Neural cell (in vitro differentiated cells): Measurements from ENCODE around the gene RUBCN. TPM values are rescaled to one million over a fixed set of nuclear protein-coding genes. Genes with fewer than 3 reads are reported as not detected.

Experiments
- H2AFZ ChIP-seq: fragments of 200-600, 300-800 bp; sonication (generic), shearing (Covaris generic); 2 replicates; pipeline ENCODE4 v1.6.0; 2014; ENCODE audit warnings: low read depth, mild to moderate bottlenecking, antibody characterized with exemption, low read length, moderate library complexity
- H3F3A ChIP-seq: fragments of 200-600 bp; shearing (Covaris generic); 2 replicates; pipeline ENCODE4 v1.6.1; 2016; ENCODE audit warnings: mild to moderate bottlenecking, moderate library complexity, mixed read lengths, antibody characterized with exemption, low read length; ENCODE audit not compliant: insufficient read depth, poor library complexity, severe bottlenecking
- H3K27ac ChIP-seq: fragments of 200-600, 300-800 bp; sonication (generic), shearing (Covaris generic); 2 replicates; pipeline ENCODE4 v1.5.1; 2014; ENCODE audit warnings: mild to moderate bottlenecking, low read length, moderate library complexity
- H3K27me3 ChIP-seq: fragments of 300-800, 200-600 bp; sonication (generic), shearing (Covaris generic); 2 replicates; pipeline ENCODE4 v1.6.0; 2014; ENCODE audit warnings: mild to moderate bottlenecking, low read depth, low read length, moderate library complexity; ENCODE audit not compliant: insufficient read depth
- H3K36me3 ChIP-seq: fragments of 300-800, 200-600 bp; sonication (generic), shearing (Covaris generic); 2 replicates; pipeline ENCODE4 v1.5.1; 2014; ENCODE audit warnings: mild to moderate bottlenecking, antibody characterized with exemption, low read length, moderate library complexity; ENCODE audit not compliant: insufficient read depth
- H3K4me2 ChIP-seq: fragments of 300-800, 200-600 bp; sonication (generic), shearing (Covaris generic); 2 replicates; pipeline ENCODE4 v1.6.0; 2014; ENCODE audit warnings: mild to moderate bottlenecking, low read length
- H3K4me3 ChIP-seq: fragments of 300-800, 200-600 bp; sonication (generic), shearing (Covaris generic); 2 replicates; pipeline ENCODE4 v1.5.1; 2014; ENCODE audit warnings: mild to moderate bottlenecking, low read length, moderate library complexity
- H3K79me2 ChIP-seq: fragments of 200-600 bp; shearing (Covaris generic); replicated peaks from 2 replicates; pipeline ENCODE4 v1.6.0; 2014; ENCODE audit warnings: mild to moderate bottlenecking, low read length, moderate library complexity; ENCODE audit not compliant: insufficient read depth
- H3K9ac ChIP-seq: fragments of 300-800, 200-600 bp; sonication (generic), shearing (Covaris generic); 2 replicates; pipeline ENCODE4 v1.6.1; 2016; ENCODE audit warnings: mild to moderate bottlenecking, low read length, mixed read lengths
- H3K9me2 ChIP-seq: fragments of 200-600 bp; shearing (Covaris generic); 2 replicates; pipeline ENCODE4 v1.6.1; 2016; ENCODE audit warnings: mild to moderate bottlenecking, low read length, mixed read lengths; ENCODE audit not compliant: insufficient read depth
- H3K9me3 ChIP-seq: fragments of 200-600, 300-800 bp; sonication (generic), shearing (Covaris generic); 2 replicates; pipeline ENCODE4 v1.6.1; 2016; ENCODE audit warnings: mild to moderate bottlenecking, mixed run types, low read length, moderate library complexity, mixed read lengths
- H4K20me1 ChIP-seq: fragments of 200-600 bp; shearing (Covaris generic); 2 replicates; pipeline ENCODE4 v1.6.1; 2016; ENCODE audit warnings: mild to moderate bottlenecking, mixed run types; ENCODE audit not compliant: insufficient read depth
- CTCF ChIP-seq: fragments of 450-650 bp; IDR thresholded peaks from 2 replicates; pipeline ENCODE4 v1.5.1; 2014; ENCODE audit warnings: antibody characterized with exemption, mild to moderate bottlenecking, moderate library complexity; ENCODE audit not compliant: poor library complexity, severe bottlenecking
- EP300 ChIP-seq: fragments of 450-650 bp; conservative IDR thresholded peaks from 2 replicates; pipeline ENCODE4 v1.6.1; 2014; ENCODE audit warnings: antibody characterized with exemption, mild to moderate bottlenecking, moderate library complexity; ENCODE audit not compliant: poor library complexity, severe bottlenecking
- EZH2 ChIP-seq: fragments of 200-600, 300-800 bp; shearing (Covaris generic), sonication (generic); IDR thresholded peaks from 2 replicates; pipeline ENCODE4 v1.6.1; 2014; ENCODE audit warnings: antibody characterized with exemption, low read length, borderline replicate concordance, mild to moderate bottlenecking; ENCODE audit not compliant: insufficient read depth, poor library complexity, severe bottlenecking
- MXI1 ChIP-seq: fragments of 450-650 bp; conservative IDR thresholded peaks from 2 replicates; pipeline ENCODE4 v1.6.1; 2014; ENCODE audit warnings: antibody characterized with exemption, mild to moderate bottlenecking; ENCODE audit not compliant: poor library complexity, severe bottlenecking
- POLR2AphosphoS5 ChIP-seq: IDR thresholded peaks from 2 replicates; pipeline ENCODE4 v1.6.1; 2012
- RAD21 ChIP-seq: fragments of 450-650 bp; conservative IDR thresholded peaks from 2 replicates; pipeline ENCODE4 v1.6.1; 2014; ENCODE audit warnings: antibody characterized with exemption, mild to moderate bottlenecking, moderate library complexity
- REST ChIP-seq: IDR thresholded peaks from 2 replicates; pipeline ENCODE4 v1.6.1; 2012; ENCODE audit warnings: borderline replicate concordance
- SMC3 ChIP-seq: fragments of 450-650 bp; conservative IDR thresholded peaks from 2 replicates; pipeline ENCODE4 v1.6.1; 2014; ENCODE audit warnings: antibody characterized with exemption, mild to moderate bottlenecking, moderate library complexity; ENCODE audit not compliant: poor library complexity
- TAF1 ChIP-seq: IDR thresholded peaks from 2 replicates; pipeline ENCODE4 v1.6.1; 2012; ENCODE audit warnings: low read depth
- polyA plus RNA-seq: library from polyadenylated mRNA; depleted of rRNA; stranded (reverse); fragments of >200 nt; gene quantifications from 2 replicates; pipeline ENCODE4 v1.2.3, GENCODE V29; 2014

RUBCN gene
- polyA plus RNA-seq, 1 donor from 2014 or later, result 16.1 TPM

GRCh38 chr3:197718891-197719290, 17.8 kb downstream of the RUBCN start:
- no peak overlapping the region for H2AFZ ChIP-seq
- no peak overlapping the region for H3K27ac ChIP-seq
- H3K36me3 ChIP-seq, result no peaks in the 10 kb centered on the region
- H3K9me2 ChIP-seq, result no peaks in the 10 kb centered on the region
- H3F3A ChIP-seq, result no peaks in the 10 kb centered on the region
- no peaks in the 10 kb centered on the region for H4K20me1 ChIP-seq
- H3K27me3 ChIP-seq, result no peaks in the 10 kb centered on the region
- no peak overlapping the region for H3K4me3 ChIP-seq
- H3K9me3 ChIP-seq, result no peaks in the 10 kb centered on the region
- H3K4me2 ChIP-seq, result no peak overlapping the region
- H3K79me2 ChIP-seq, result no peaks in the 10 kb centered on the region
- TF ChIP-seq CTCF, result no peak
- TF ChIP-seq POLR2AphosphoS5, result no peak
- TF ChIP-seq SMC3, result no peak
- TF ChIP-seq EZH2, result no peak
- TF ChIP-seq RAD21, result no peak
- no peak for TF ChIP-seq TAF1
- H3K9ac ChIP-seq, result no peak overlapping the region

GRCh38 chr3:197714251-197714650, 22.5 kb downstream of the RUBCN start:
- Histone ChIP-seq H3K79me2 (no peaks in the 10 kb centered on the region), H3K4me3 (no peak overlapping the region), H3K27me3 (no peaks in the 10 kb centered on the region), H2AFZ (no peak overlapping the region), H3F3A (no peaks in the 10 kb centered on the region), H3K36me3 (no peaks in the 10 kb centered on the region), H3K9ac (no peak overlapping the region), H3K9me2 (no peaks in the 10 kb centered on the region), H4K20me1 (no peaks in the 10 kb centered on the region), H3K4me2 (no peak overlapping the region), H3K27ac (no peak overlapping the region), H3K9me3 (no peaks in the 10 kb centered on the region)
- TF ChIP-seq RAD21, result no peak
- TF ChIP-seq MXI1, result no peak

GRCh38 chr3:197713477-197713822, 23.3 kb downstream of the RUBCN start:
- TF ChIP-seq EZH2 (no peak), RAD21 (no peak), EP300 (no peak), SMC3 (no peak), TAF1 (no peak), REST (no peak), POLR2AphosphoS5 (no peak), CTCF (no peak), MXI1 (no peak)
- no peaks in the 10 kb centered on the region for H3K79me2 ChIP-seq
- H2AFZ ChIP-seq, result no peak overlapping the region
- no peaks in the 10 kb centered on the region for H3F3A ChIP-seq
- no peaks in the 10 kb centered on the region for H4K20me1 ChIP-seq
- no peak overlapping the region for H3K4me2 ChIP-seq
- no peak overlapping the region for H3K4me3 ChIP-seq
- H3K9me3 ChIP-seq, result no peaks in the 10 kb centered on the region
- H3K27me3 ChIP-seq, result no peaks in the 10 kb centered on the region
- H3K9me2 ChIP-seq, result no peaks in the 10 kb centered on the region
- peak overlapping the region; percentile 62 for H3K9ac ChIP-seq
- H3K36me3 ChIP-seq, result no peaks in the 10 kb centered on the region
- peak overlapping the region; percentile 87 for H3K27ac ChIP-seq
